ENCODE measurements around the gene ASAP3. TPM values are rescaled to one million over a fixed set of nuclear protein-coding genes. Genes with fewer than 3 reads are reported as not detected.
A peak's percentile ranks its signal among the peaks of the same experiment; 100 is the strongest.

The ASAP3 gene
- total and polyA plus RNA-seq, 9 of the 15 experiments (the other 6 are each of a cell fraction or from before 2014, with no cell fraction given): 1.7 to 31.2 (median 17.4) TPM

- TF ChIP-seq MGA (IDR thresholded peaks at IDR 0.05) (0 out of 2 replicates have a peak, but pooled peaks have one; percentile 27), POLR2A (conservative IDR thresholded peaks at IDR 0.05) (peak; percentile 55), JUN (IDR thresholded peaks at IDR 0.05; ENCODE audit: borderline replicate concordance, low read depth, low read length) (no peak), JUN (CRISPR knock-in tag; IDR thresholded peaks at IDR 0.05; ENCODE audit: borderline replicate concordance) (no peak), PHF8 (IDR thresholded peaks at IDR 0.05; ENCODE audit: borderline replicate concordance, low read length) (peak; percentile 48; the same call in 1 of the 2 replicates), XRCC5 (IDR thresholded peaks at IDR 0.05; ENCODE audit: low read depth, low read length) (no peak), ADNP (tag; IDR thresholded peaks at IDR 0.05) (no peak), NR2C1 (IDR thresholded peaks at IDR 0.05) (no peak), NR2C1 (tag; IDR thresholded peaks at IDR 0.05) (0 out of 2 replicates have a peak, but pooled peaks have one; percentile 24), ZNF184 (CRISPR knock-in tag; IDR thresholded peaks at IDR 0.05) (no peak), NFRKB (IDR thresholded peaks at IDR 0.05; ENCODE audit: low read depth) (peak; percentile 56; the same call in 1 of the 2 replicates), NRF1 (conservative IDR thresholded peaks at IDR 0.05 in 1 of 2, IDR thresholded peaks at IDR 0.05 in 1 of 2) (peak; percentile 19 to 52; a peak in 3 of 4 replicates), ZNF644 (tag; IDR thresholded peaks at IDR 0.05; ENCODE audit: low read depth) (no peak), FOXA1 (IDR thresholded peaks at IDR 0.05; ENCODE audit: borderline replicate concordance) (no peak), ZNF354B (CRISPR knock-in tag; IDR thresholded peaks at IDR 0.05) (no peak)
- TF ChIP-seq, protein P1, sequence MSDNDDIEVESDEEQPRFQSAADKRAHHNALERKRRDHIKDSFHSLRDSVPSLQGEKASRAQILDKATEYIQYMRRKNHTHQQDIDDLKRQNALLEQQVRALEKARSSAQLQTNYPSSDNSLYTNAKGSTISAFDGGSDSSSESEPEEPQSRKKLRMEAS (CRISPR knock-in tag; IDR thresholded peaks at IDR 0.05): peak; percentile 72
- TF ChIP-seq, protein P2, sequence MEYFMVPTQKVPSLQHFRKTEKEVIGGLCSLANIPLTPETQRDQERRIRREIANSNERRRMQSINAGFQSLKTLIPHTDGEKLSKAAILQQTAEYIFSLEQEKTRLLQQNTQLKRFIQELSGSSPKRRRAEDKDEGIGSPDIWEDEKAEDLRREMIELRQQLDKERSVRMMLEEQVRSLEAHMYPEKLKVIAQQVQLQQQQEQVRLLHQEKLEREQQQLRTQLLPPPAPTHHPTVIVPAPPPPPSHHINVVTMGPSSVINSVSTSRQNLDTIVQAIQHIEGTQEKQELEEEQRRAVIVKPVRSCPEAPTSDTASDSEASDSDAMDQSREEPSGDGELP (CRISPR knock-in tag; IDR thresholded peaks at IDR 0.05; ENCODE audit: borderline replicate concordance): peak; percentile 11; the same call in 1 of the 2 replicates
Measured at GRCh38 chr1:23422241-23422877, 61.6 kb downstream of the ASAP3 start (continued).
